Astrocyte (in vitro differentiated cells and primary cell): ENCODE results near the gene DOCK7.

Experiments used
- EZH2 ChIP-seq: IDR thresholded peaks from 2 replicates; pipeline ENCODE4 v1.6.1; 2012; ENCODE audit warnings: mild to moderate bottlenecking, low read length, inconsistent platforms; ENCODE audit not compliant: insufficient read depth
- TF ChIP-seq, protein P1 (sequence below): IDR thresholded peaks from 2 replicates; pipeline ENCODE4 v1.5.1; 2011; ENCODE audit warnings: low read depth, mild to moderate bottlenecking, inconsistent platforms, low read length, moderate library complexity; ENCODE audit not compliant: insufficient read depth

DNA sequence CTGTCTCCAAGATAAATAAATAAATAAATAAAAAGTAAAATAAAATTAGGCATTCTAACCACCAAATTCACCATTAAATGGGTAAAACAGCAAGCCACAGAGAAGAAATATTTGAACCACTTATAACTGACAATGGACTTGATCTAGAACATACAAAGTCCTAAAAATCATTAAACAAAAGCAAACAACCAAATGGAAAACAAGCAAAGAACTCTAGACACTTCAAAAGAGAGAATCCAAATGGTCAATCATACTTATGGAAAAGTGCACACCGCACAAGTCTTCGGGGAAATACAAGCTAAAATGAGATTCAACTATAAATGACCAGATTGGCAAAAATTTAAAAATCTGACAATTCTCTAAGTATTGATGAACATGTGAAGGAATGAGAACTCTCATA, 164.3 kb downstream of the DOCK7 start:
- TF ChIP-seq, protein P1, sequence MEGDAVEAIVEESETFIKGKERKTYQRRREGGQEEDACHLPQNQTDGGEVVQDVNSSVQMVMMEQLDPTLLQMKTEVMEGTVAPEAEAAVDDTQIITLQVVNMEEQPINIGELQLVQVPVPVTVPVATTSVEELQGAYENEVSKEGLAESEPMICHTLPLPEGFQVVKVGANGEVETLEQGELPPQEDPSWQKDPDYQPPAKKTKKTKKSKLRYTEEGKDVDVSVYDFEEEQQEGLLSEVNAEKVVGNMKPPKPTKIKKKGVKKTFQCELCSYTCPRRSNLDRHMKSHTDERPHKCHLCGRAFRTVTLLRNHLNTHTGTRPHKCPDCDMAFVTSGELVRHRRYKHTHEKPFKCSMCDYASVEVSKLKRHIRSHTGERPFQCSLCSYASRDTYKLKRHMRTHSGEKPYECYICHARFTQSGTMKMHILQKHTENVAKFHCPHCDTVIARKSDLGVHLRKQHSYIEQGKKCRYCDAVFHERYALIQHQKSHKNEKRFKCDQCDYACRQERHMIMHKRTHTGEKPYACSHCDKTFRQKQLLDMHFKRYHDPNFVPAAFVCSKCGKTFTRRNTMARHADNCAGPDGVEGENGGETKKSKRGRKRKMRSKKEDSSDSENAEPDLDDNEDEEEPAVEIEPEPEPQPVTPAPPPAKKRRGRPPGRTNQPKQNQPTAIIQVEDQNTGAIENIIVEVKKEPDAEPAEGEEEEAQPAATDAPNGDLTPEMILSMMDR, result no peak
- TF ChIP-seq EZH2, result no peak
